Inflammatory macrophage treated with lipopolysaccharide for 1 hour (primary cell): ENCODE results near the gene TRIM7.
"Not testable (repeated sequence)": the region's sequence is repeated elsewhere in the genome, so short reads cannot be mapped to it uniquely, and the experiment has no call there.

Experiments
- DNase-seq, 2 donors: peaks; one replicate each; pipeline ENCODE4 v3.0.0-alpha.2; 2020 to 2022

TRIM7 gene

DNA sequence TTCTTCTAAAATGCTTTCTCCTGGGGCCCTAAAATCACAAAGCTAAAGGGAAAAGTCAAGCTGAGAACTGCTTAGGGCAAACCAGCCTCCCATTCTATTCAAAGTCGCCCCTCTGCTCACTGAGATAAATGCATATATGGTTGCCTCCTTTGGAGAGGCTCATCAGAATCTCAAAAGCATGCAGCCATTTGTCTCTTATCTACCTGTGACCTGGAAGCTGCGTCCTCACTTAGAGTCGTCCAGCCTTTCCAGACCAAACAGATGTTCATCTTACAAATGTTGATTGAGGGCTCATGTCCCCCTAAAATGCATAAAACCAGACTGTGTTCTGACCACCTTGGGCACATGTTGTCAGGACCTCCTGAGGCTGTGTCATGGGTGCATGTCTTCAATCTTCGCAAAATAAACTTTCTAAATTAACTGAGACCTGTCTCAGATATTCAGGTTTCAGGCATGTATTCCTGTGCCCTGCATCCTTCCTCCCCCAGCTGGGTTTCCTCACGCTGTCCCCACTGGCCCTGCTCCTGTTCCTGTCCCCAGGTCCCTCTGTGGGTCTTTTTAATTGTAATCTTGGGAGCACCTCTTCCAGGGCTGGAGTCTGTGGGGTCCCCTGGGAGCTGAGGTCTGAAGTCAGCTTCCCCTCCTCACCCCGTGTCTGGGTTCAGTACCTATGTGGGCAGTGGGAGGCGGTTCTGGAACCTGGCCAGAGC, 57.9 kb downstream of the TRIM7 start, which contains the start of gene OR2V2:
Gene OR2V2 (plus strand): TSS at position 660 of the 710 bp plus-strand sequence. CDS start 7,357 bp downstream, outside the sequence.
- not testable (repeated sequence) for DNase-seq

DNA sequence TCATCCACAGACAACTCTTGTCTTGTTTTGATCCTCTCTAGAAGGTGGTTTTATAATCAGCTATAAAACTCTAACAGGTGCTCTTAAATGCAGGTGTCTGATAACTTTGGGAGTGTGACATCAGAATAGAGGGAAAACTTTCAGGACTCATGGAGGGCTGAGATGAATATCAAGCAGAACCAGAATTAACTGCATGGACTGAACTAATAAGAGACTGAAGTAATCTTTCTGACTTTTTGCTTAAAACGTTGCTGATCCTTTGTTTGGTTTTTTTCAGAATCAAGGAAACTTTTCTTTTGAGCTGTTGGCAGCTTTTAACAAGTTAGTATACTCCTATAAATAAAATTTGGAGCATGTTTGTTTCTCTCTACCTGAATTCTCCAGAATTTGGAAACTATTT, 59.9 kb downstream of the TRIM7 start:
- no peak for DNase-seq
